Bronchus fibroblast of lung (primary cell): ENCODE measurements around the gene RNU11. TPM values are rescaled to one million over a fixed set of nuclear protein-coding genes. Genes with fewer than 3 reads are reported as not detected.

Source experiments
- total RNA-seq: library from RNA; depleted of rRNA; stranded (reverse); fragments of >200 nt; gene quantifications from 2 replicates; pipeline ENCODE4 v1.2.3, GENCODE V29; 2015

Gene RNU11
- total RNA-seq, result not detected in 2 replicates

GRCh38 chr1:28648474-28649198 lies at the start of gene RNU11:
RNU11 (plus strand) TSS chr1:28648600.

GRCh38 chr1:28642847-28643635 lies 5.4 kb upstream of the RNU11 start, which contains the start of gene TAF12:
TAF12 (minus strand) TSS chr1:28643067; CDS start chr1:28622081, 20,986 bp downstream.

DNA sequence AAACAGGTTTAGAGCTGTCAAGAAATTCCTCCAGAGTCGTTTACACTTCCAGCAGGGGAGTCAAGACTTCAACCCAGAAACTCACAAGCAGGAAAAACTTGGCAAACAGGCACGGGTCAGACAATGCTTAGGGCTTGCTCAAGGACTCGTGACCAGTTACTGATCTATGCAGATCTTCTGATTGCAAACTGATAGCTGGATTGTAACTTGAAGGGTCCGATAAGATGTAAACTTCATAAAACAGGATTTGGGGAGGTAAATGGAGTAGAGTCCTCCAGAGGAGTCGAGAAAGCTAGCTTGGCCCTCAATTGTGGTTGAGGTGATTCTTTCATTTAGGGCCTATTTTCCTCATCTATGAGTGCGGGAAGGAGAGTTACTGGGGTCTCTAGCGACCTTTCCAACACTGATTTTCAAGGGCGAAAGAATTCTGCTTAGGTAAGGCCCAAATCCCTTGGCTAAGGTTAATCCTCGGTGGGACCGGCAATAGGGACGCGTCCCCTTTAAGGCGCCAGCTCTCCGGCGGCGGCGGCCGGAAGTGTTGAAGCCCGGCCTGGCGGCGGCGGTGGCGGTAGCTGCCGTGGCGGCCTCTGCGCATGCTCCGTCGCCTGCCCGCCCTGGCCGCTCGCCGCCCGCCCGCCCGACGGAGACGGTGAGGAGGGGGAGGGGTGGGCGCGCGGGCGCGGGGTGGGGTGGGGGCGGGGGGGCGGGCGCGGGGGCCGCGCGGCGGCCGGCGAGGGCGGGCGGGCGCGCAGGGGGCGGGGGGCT lies 20.0 kb downstream of the RNU11 start, which contains the start of gene GMEB1:
TSS of gene GMEB1 (plus strand) at position 594 of the 765 bp plus-strand sequence. CDS start 14,829 bp downstream, outside the sequence.

Other genes with a start within 250 kb of the RNU11 start
- gene RCC1, start 142.6 kb upstream of the RNU11 start, total RNA-seq, result 57.8 and 65.0 TPM in 2 replicates
- 27.4 and 28.7 TPM in 2 replicates for gene TRNAU1AP, start 95.5 kb upstream of the RNU11 start, total RNA-seq
- 6.2 and 7.4 TPM in 2 replicates for gene RAB42, start 56.3 kb upstream of the RNU11 start, total RNA-seq
- gene TAF12, start 5.5 kb upstream of the RNU11 start, total RNA-seq, result 29.7 and 32.6 TPM in 2 replicates
- 4.5 and 5.7 TPM in 2 replicates for gene GMEB1, start 20.2 kb downstream of the RNU11 start, total RNA-seq
- gene YTHDF2, start 88.3 kb downstream of the RNU11 start, total RNA-seq, result 47.6 and 49.2 TPM in 2 replicates
- not detected in 2 replicates for gene OPRD1, start 163.6 kb downstream of the RNU11 start, total RNA-seq